OCI-LY3 (cell line): Measurements from ENCODE around the gene MKNK1.
A peak's percentile ranks its signal among the peaks of the same experiment; 100 is the strongest.

Experiments used
- H2AFZ ChIP-seq: fragments of 200-600, 300-600 bp; shearing (Covaris generic); 2 replicates; pipeline ENCODE4 v1.6.0; 2014; ENCODE audit warnings: antibody characterized with exemption, low read depth, low read length
- H3K27ac ChIP-seq: fragments of 200-600, 300-600 bp; sonication (generic); 2 replicates; pipeline ENCODE4 v1.5.1; 2014; ENCODE audit warnings: mild to moderate bottlenecking, low read length, moderate library complexity, mixed read lengths
- H3K27me3 ChIP-seq: fragments of 200-600, 300-600 bp; sonication (generic); 2 replicates; pipeline ENCODE4 v1.6.1; 2014; ENCODE audit warnings: low read depth, low read length, mixed read lengths
- H3K36me3 ChIP-seq: fragments of 200-600, 300-600 bp; sonication (generic); replicated peaks from 2 replicates; pipeline ENCODE3; 2014; ENCODE audit warnings: low read depth, low read length, mixed read lengths
- H3K4me1 ChIP-seq: fragments of 300-600, 200-600 bp; sonication (generic); 2 replicates; pipeline ENCODE4 v1.6.1; 2014; ENCODE audit warnings: low read length, mixed read lengths
- H3K4me2 ChIP-seq: fragments of 200-600, 300-600 bp; sonication (generic); 2 replicates; pipeline ENCODE4 v1.6.1; 2014; ENCODE audit warnings: low read length, mixed read lengths
- H3K4me3 ChIP-seq: fragments of 300-600, 200-600 bp; sonication (generic); 2 replicates; pipeline ENCODE4 v1.5.1; 2014; ENCODE audit warnings: antibody characterized with exemption, mild to moderate bottlenecking, low read length, moderate library complexity
- H3K79me2 ChIP-seq: fragments of 300-600, 200-600 bp; shearing (Covaris generic); 2 replicates; pipeline ENCODE4 v1.6.1; 2014; ENCODE audit warnings: mild to moderate bottlenecking, low read length, mixed read lengths
- H3K9ac ChIP-seq: fragments of 300-600, 200-600 bp; shearing (Covaris generic); 2 replicates; pipeline ENCODE4 v1.6.0; 2014; ENCODE audit warnings: mild to moderate bottlenecking, low read length, moderate library complexity
- H3K9me3 ChIP-seq: fragments of 200-600, 300-600 bp; shearing (Covaris generic); 2 replicates; pipeline ENCODE4 v1.6.1; 2014; ENCODE audit warnings: low read length, mixed read lengths; ENCODE audit not compliant: insufficient read depth
- H4K20me1 ChIP-seq: fragments of 200-600, 300-600 bp; sonication (generic); 2 replicates; pipeline ENCODE4 v1.6.1; 2016; ENCODE audit warnings: low read length, mixed read lengths; ENCODE audit not compliant: insufficient read depth
- EZH2phosphoT487 ChIP-seq: fragments of 200-600 bp; shearing (Covaris generic); IDR thresholded peaks from 2 replicates; pipeline ENCODE4 v1.6.1; 2018; ENCODE audit warnings: antibody characterized with exemption, mixed run types, low read depth
- TF ChIP-seq, protein P1 (sequence below): fragments of 200-600, 300-600 bp; sonication (generic); IDR thresholded peaks from 2 replicates; pipeline ENCODE4 v1.5.1; 2014; ENCODE audit warnings: antibody characterized with exemption, low read length, low read depth

Gene MKNK1

DNA sequence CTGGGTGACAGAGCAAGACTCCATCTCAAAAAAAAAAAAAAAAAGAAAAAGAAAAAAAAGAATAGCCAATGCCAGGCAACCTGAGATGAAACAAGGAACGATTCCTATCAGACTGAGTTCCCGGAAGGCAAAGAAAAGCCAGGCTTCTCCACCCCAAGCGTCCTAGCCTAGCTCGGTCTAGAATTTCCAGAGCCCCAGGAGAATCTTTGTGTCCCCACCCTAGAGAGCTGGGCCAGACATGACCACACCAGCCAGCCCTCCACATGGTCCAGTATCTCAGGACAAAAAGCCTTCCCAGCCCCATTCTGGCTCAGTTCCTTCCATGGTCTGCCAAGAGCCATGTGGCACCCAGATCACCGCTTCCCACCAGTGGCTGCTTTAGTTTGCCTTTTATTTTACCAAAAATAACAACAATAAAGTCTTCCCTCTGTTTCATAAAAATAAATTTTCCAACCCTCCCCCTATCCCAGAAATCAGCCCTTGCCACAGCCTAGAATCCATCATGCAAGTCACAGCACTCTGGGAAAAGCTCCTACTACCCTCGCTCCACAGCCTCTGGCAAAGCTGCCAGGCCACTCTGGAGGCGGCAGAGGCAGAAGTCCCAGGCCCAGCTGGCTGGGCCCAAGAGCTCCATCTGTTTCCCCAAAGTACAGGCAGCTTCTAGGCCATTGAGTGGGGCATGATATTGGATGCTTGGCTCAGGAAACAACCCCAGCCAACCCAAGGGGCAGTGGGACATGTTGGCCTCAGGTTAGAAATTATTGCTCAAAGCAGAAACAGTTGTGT lies 3.5 kb upstream of the MKNK1 start:
- Histone ChIP-seq H3K9ac (no peak overlapping the region), H4K20me1 (no peaks in the 10 kb centered on the region), H3K79me2 (no peaks in the 10 kb centered on the region), H3K9me3 (no peaks in the 10 kb centered on the region), H3K27me3 (no peaks in the 10 kb centered on the region), H3K4me1 (peaks cover 10% of the 10 kb centered on the region; the same call in 1 of the 2 replicates), H3K4me2 (no peak overlapping the region), H3K36me3 (no peaks in the 10 kb centered on the region), H2AFZ (no peak overlapping the region), H3K4me3 (no peak overlapping the region), H3K27ac (no peak overlapping the region)
- no peak for TF ChIP-seq EZH2phosphoT487
- TF ChIP-seq, protein P1, sequence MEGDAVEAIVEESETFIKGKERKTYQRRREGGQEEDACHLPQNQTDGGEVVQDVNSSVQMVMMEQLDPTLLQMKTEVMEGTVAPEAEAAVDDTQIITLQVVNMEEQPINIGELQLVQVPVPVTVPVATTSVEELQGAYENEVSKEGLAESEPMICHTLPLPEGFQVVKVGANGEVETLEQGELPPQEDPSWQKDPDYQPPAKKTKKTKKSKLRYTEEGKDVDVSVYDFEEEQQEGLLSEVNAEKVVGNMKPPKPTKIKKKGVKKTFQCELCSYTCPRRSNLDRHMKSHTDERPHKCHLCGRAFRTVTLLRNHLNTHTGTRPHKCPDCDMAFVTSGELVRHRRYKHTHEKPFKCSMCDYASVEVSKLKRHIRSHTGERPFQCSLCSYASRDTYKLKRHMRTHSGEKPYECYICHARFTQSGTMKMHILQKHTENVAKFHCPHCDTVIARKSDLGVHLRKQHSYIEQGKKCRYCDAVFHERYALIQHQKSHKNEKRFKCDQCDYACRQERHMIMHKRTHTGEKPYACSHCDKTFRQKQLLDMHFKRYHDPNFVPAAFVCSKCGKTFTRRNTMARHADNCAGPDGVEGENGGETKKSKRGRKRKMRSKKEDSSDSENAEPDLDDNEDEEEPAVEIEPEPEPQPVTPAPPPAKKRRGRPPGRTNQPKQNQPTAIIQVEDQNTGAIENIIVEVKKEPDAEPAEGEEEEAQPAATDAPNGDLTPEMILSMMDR: no peak

DNA sequence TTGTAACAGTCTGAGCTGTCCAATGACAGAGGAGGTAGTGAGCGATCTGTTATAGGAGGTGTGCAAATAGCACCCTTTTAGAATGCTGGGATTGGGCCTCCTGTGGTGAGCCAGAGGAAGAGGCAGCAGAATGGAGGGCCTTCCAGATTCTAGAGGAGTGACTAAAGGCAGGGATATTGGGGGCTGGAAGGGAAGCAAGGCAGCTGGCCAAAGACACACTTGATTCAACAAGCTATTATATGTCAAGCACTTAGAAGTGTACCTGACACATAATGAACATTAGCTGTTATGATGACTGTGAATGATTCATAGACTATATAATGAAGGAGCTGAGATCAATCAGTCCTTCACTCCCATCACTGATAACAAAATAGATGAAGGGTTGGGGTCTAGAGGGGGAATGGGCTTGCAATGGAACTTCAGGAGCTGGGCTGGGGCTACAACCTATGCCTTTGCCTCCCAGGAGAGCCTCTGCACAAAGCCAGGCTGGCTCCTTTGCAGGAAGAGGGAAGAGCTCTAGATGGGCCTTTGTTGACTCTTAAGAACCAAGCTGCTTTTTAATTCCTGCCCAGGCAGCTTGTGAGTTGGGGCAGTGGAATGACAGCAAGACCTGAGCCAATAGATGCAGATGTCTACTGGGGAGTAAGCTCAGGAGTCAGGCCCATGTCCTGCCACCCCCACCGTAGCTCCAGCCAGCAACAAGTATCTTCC lies 2.3 kb upstream of the MKNK1 start:
- no peaks in the 10 kb centered on the region for H3K79me2 ChIP-seq
- no peaks in the 10 kb centered on the region for H4K20me1 ChIP-seq
- no peak overlapping the region for H3K27ac ChIP-seq
- no peak for TF ChIP-seq EZH2phosphoT487
- TF ChIP-seq, protein P1: no peak
- no peak overlapping the region for H3K4me2 ChIP-seq
- no peak overlapping the region for H3K4me3 ChIP-seq
- peaks cover 10% of the 10 kb centered on the region; the same call in 1 of the 2 replicates for H3K4me1 ChIP-seq
- no peak overlapping the region for H2AFZ ChIP-seq
- H3K27me3 ChIP-seq: no peaks in the 10 kb centered on the region
- H3K9ac ChIP-seq: no peak overlapping the region
- no peaks in the 10 kb centered on the region for H3K9me3 ChIP-seq
- no peaks in the 10 kb centered on the region for H3K36me3 ChIP-seq

DNA sequence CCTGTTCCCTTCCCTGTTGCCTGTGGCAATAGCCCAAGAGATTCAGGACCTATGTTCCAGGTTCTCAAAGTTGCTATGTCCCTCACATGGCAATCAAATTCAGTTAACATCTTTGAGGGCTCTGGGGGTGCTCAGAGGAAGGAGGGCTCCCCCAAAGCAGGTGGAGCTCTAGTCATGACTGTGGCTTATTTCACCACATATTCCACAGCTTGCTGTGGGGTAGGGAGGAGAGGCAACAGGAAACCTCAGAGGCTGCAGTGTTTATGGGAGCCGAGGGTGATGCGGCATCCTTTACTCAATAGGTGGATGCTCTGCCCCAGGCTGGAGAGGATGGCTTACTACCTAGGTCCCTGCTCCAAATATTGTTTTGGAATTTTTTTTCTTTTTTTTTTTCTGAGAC lies 1.2 kb upstream of the MKNK1 start:
- Histone ChIP-seq H3K4me1 (peaks cover 10% of the 10 kb centered on the region; the same call in 1 of the 2 replicates), H2AFZ (no peak overlapping the region), H3K27ac (no peak overlapping the region), H3K9ac (no peak overlapping the region), H3K4me2 (no peak overlapping the region), H4K20me1 (no peaks in the 10 kb centered on the region), H3K4me3 (no peak overlapping the region), H3K79me2 (no peaks in the 10 kb centered on the region), H3K27me3 (no peaks in the 10 kb centered on the region), H3K9me3 (no peaks in the 10 kb centered on the region), H3K36me3 (no peaks in the 10 kb centered on the region)
- TF ChIP-seq, protein P1: no peak
- no peak for TF ChIP-seq EZH2phosphoT487

DNA sequence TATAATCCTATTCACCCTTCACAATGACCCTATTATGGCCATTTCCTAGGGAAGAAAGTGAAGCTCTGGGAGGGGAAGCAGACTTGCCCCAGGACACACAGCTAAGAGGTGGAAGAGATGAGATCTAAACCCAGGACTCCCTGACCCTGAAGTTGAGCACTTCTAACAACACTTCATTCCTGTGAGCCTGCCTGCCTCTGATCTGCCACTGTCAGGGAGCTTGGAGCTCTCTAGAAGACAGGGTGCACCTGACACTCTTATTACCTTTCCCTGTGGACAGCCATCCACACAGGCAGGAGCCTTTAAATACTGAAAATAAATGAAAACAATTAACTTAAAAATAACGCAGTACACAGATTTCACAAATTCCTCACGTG lies 599 bp downstream of the MKNK1 start:
- peak overlapping the region; percentile 74 for H3K4me2 ChIP-seq
- H3K79me2 ChIP-seq: no peaks in the 10 kb centered on the region
- no peak overlapping the region for H3K27ac ChIP-seq
- no peaks in the 10 kb centered on the region for H3K36me3 ChIP-seq
- peak overlapping the region; percentile 88; the same call in 1 of the 2 replicates for H2AFZ ChIP-seq
- H3K4me3 ChIP-seq: peak overlapping the region; percentile 95
- no peaks in the 10 kb centered on the region for H3K9me3 ChIP-seq
- H3K27me3 ChIP-seq: no peaks in the 10 kb centered on the region
- TF ChIP-seq EZH2phosphoT487: no peak
- TF ChIP-seq, protein P1: no peak
- peaks cover 13% of the 10 kb centered on the region for H3K4me1 ChIP-seq
- H3K9ac ChIP-seq: peak overlapping the region; percentile 79
- no peaks in the 10 kb centered on the region for H4K20me1 ChIP-seq
